Fibroblast of peridontal ligament (primary cell): ENCODE measurements around the gene PVALEF.
"Not testable (repeated sequence)": the region's sequence is repeated elsewhere in the genome, so short reads cannot be mapped to it uniquely, and the experiment has no call there.

Experiments used
- DNase-seq: peaks from one replicate; pipeline ENCODE4 v3.0.0-alpha.2; 2010; ENCODE audit errors: extremely low read depth

PVALEF gene

GRCh38 chr17:81144423-81144781 is 20.9 kb upstream of the PVALEF start:
- DNase-seq: peak; percentile 1

GRCh38 chr17:81146208-81146607 is 19.1 kb upstream of the PVALEF start:
- DNase-seq: not testable (repeated sequence)

DNA sequence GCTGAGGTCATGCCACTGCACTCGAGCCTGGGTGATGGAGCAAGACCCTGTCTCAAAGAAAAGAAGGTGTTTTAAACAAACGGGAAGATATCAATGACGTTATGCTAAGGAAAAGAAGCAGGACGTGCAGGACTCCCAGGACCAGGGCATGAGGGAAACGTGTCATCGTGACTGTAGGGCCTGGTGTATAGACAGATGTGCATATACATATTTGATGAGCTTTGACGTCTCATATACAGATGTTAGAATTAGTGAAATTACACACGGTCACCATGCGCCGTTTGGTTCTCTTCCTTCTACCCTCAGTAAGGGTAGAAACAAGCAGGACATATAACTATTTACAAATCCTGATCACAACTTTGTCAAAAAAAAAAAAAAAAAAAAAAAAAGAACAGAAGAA is 17.6 kb upstream of the PVALEF start:
- no peak for DNase-seq

GRCh38 chr17:81148571-81148970 is 16.7 kb upstream of the PVALEF start:
- no peak for DNase-seq

- no peak for DNase-seq
Measured at GRCh38 chr17:81148986-81149533, 16.2 kb upstream of the PVALEF start.

DNA sequence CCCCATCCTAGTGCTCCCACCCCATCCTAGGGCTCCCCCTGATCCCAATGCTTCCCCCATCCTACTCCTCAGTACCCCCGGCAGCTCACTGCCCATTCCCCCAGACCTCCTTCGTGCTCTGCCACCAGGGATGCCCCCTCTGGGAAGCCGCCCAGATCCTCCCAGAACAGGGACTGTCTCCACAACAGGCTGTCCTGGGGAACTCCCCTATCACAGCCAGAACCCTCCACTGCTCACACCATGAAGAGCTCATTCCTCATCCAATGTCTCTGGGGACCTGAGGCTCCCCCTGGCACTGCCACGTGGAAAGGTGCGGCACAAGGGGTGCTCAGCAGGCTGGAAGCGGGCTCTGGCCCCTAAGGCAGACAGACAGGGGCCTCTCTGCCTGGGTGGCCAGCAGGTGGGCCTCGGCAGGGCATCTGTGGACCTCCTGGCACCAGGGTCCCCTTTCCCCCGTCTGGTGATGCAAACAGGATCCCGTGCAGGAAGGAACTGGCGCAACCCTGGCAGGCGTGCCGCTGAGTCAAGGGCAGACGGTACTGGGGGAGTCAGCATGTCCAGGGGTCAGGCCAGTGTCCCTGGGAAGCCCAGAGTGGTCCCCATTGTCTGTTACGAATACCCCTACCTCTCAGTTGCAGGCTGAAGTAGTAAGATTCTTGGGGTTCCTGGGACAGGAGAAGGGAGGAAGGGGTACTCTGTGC is 14.8 kb upstream of the PVALEF start:
- no peak for DNase-seq

- no peak for DNase-seq
Measured at GRCh38 chr17:81151278-81151677, 14.0 kb upstream of the PVALEF start.

DNA sequence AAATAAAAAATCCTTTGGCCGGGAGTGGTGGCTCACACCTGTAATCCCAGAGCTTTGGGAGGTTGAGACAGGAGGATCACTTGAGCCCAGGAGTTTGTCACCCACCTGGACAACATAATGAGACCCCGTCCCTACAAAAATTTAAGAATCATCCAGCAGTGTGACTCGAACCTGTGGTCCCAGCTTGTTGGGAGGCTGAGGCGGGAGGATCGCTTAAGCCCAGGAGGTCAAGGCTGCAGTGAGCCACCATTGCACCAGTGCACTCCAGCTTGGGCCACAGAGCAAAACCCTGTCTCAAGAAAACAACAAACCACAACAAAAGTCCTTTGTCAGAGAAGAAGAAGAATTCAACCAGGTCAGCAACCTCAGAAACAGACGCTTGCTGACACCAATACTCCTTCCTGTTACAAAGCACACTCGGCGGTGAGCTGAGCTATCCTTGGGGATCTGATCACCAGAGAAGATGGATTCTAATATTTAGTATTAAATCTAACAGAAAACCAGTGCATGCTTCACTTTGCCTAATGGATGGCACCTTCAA is 12.9 kb upstream of the PVALEF start:
- no peak for DNase-seq

GRCh38 chr17:81153340-81153803 is 11.9 kb upstream of the PVALEF start:
- DNase-seq: no peak

DNA sequence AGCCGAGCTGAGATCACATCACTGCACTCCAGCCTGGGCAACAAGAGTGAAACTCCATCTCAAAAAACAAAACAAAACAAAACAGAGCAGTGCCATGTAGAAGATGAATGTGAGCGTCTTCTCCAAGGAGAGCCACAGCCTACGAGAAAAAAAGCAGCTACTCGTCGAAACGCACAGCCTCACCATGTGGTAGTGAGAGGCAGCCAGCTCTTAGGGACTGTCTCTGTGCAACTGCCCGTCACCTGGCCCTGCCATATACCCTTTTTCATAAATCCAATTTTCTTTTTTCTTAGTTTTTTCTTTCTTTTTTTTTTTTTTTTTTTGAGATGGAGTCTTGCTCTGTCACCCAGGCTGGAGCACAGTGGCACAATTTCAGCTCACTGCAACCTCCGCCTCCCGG is 11.3 kb upstream of the PVALEF start:
- DNase-seq: not testable (repeated sequence)

DNA sequence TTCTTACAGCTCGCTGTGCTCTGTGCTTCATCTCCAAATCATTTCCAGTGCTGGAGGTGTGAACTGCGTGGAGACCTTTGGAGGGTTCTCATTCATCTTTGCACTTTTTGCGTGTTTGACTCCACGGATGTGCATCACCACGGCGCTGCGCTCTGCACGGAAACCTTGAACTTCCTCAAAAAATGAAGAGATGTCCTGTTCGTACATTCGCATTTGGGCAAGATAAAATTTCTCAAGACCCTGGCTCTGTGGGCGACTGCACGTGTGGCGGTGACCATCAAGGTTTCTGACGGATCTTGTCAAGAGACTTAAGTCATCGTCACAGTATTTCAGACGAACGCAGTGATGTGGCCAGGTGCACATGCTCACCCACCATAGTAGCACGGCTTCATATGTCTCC is 10.3 kb upstream of the PVALEF start:
- DNase-seq: no peak

GRCh38 chr17:81156866-81157805 is 8.2 kb upstream of the PVALEF start:
- no peak for DNase-seq

GRCh38 chr17:81157848-81158687 is 7.2 kb upstream of the PVALEF start:
- DNase-seq: no peak

- no peak for DNase-seq
Measured at GRCh38 chr17:81158688-81159590, 6.4 kb upstream of the PVALEF start.

DNA sequence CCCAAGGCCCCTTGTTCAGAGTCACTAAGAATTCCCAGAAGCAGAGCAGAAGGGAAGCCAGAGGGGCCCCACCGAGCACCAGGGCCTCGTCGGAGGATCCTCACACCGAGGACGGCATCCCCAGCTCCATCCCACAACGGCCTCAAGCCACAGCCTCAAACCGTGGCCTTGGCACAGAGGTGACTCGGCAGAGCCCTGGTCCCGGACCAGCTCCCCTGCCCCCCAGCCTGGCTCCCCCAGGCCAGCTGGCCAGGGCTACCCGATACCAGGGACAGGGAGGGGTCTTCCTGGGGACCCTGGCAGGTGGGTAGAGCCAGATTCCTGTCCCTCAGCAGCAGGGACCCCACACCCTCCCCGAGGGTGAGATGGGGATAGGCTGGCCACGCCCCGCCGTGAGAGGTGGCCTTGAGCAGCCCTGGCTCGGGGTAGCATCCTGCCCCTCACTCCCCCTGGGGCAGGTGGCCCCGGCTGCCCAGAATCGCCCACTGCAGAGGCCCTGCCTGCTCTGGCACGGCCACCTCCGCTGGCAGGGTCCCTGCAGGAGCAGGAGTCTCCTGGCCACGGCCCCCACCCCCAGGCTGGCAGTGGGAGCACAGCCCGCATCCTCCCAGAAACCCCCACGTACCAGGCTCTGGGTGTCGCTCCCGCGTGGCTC is 5.6 kb upstream of the PVALEF start:
- DNase-seq: no peak

- DNase-seq: no peak
Measured at GRCh38 chr17:81160306-81160705, 5.0 kb upstream of the PVALEF start.

GRCh38 chr17:81160747-81161453 is 4.4 kb upstream of the PVALEF start:
- no peak for DNase-seq

DNA sequence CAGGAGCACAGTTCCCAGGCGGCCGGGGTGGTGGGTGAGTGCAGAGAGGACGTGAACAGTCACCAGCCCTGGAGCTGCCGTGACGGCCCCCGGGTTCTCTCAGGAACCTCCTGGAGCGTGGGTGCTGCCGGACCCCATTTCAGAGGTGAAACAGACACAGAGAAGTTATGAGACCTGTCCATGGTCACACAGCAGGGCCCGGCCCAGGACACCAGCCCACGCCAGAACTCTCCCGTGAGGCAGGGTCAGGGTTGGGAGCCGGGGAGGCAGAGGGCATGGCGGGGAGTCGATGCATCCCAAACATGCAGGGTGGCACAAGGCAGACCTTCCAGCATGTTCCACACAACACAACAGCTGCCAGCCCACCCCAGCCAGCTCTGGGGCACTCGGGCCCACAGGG is 3.8 kb upstream of the PVALEF start:
- DNase-seq: no peak

GRCh38 chr17:81161972-81162371 is 3.3 kb upstream of the PVALEF start:
- DNase-seq: no peak
